ENCODE measurements around the gene DOCK1.

DNA sequence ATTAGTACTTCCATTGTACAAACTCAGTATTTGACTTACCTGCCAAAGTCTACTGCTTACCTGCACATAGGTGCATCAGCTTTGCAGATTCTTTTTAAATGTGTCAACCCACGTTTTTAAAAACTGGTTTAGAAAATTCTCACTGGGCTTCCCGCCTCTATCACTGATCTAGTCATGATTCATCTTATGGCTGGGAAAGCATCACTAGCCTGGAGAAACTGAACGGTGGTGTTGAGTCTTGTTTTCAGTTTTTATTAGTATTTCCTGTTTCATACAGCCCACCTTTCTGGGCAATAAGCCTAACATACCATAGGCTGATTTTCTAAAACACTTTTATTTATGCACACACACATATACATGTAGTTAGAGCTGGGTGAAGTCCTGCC is 19.7 kb downstream of the DOCK1 start:
- TF ChIP-seq, protein P1, sequence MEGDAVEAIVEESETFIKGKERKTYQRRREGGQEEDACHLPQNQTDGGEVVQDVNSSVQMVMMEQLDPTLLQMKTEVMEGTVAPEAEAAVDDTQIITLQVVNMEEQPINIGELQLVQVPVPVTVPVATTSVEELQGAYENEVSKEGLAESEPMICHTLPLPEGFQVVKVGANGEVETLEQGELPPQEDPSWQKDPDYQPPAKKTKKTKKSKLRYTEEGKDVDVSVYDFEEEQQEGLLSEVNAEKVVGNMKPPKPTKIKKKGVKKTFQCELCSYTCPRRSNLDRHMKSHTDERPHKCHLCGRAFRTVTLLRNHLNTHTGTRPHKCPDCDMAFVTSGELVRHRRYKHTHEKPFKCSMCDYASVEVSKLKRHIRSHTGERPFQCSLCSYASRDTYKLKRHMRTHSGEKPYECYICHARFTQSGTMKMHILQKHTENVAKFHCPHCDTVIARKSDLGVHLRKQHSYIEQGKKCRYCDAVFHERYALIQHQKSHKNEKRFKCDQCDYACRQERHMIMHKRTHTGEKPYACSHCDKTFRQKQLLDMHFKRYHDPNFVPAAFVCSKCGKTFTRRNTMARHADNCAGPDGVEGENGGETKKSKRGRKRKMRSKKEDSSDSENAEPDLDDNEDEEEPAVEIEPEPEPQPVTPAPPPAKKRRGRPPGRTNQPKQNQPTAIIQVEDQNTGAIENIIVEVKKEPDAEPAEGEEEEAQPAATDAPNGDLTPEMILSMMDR (IDR thresholded peaks at IDR 0.05), result no peak
- TF ChIP-seq EZH2 (IDR thresholded peaks at IDR 0.05), result no peak
- TF ChIP-seq EZH2phosphoT487 (IDR thresholded peaks at IDR 0.05), result no peak
